ENCODE data around the gene CD163.

Gene CD163

DNA sequence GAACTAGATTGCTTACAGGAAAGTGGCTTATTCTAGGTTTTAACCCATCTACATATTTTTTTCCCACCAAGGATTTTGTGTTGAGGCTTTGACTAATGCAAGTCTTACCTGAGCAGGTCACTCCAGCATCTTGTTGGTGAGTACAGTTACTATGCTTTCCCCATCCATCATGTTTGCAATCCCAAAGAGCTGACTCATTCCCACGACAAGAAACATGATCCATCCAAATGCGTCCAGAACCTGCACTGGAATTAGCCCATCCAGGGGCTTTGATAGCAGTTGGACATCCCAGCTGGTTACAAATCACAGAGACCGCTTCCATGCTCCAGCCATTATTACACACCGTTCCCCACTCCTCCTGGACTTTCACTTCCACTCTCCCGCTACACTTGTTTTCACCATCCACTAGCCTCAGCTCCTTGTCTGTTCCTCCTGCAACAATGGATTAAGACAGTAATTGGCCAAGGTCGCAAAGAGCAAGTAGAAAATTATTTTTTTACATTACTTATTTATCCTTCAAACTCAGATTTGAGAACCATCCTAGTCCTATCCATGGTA, 2.5 kb downstream of the CD163 start:
- DNase-seq (ENCODE audit: low spot score) = no peak
- TF ChIP-seq, protein P1, sequence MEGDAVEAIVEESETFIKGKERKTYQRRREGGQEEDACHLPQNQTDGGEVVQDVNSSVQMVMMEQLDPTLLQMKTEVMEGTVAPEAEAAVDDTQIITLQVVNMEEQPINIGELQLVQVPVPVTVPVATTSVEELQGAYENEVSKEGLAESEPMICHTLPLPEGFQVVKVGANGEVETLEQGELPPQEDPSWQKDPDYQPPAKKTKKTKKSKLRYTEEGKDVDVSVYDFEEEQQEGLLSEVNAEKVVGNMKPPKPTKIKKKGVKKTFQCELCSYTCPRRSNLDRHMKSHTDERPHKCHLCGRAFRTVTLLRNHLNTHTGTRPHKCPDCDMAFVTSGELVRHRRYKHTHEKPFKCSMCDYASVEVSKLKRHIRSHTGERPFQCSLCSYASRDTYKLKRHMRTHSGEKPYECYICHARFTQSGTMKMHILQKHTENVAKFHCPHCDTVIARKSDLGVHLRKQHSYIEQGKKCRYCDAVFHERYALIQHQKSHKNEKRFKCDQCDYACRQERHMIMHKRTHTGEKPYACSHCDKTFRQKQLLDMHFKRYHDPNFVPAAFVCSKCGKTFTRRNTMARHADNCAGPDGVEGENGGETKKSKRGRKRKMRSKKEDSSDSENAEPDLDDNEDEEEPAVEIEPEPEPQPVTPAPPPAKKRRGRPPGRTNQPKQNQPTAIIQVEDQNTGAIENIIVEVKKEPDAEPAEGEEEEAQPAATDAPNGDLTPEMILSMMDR (IDR thresholded peaks at IDR 0.05; ENCODE audit: extremely low read depth, missing control alignments) = no peak

DNA sequence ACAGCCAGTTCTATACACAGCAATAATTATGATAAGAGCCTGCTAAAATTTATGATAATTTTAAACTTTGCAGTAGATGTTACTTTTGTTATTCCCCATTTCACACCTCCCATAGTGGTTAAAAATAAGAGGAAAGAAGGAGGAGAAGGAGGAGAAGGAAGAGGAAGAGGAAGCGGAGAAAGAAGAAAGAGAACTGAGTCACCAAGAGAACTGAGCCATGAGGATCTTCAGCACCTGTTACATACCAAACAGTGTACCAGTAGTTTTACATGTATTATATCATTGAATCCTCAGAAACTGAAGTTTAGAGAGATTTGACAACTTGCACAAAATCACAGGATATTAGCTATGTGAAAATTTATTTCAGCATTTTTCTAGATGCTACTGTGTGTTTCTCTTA, 3.9 kb downstream of the CD163 start:
- TF ChIP-seq, protein P1 (IDR thresholded peaks at IDR 0.05; ENCODE audit: extremely low read depth, missing control alignments) = no peak

DNA sequence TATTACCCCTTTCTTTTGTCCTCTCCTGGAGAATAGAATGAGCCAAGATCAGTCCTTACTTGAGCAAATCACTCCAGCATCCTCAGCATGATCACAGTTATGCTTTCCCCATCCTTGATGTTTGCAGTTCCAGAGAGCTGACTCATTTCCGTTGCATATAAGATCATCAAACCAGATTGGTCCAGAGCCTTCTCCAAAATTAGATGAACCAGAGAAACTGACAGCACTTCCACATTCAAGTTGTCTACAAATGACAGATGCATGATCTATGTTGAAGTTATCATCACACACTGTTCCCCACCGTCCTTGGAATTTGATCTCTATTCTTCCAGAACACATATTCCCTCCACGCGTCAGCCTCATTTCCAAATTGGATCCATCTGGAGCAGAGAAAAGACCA, 4.8 kb downstream of the CD163 start:
- TF ChIP-seq, protein P1 (IDR thresholded peaks at IDR 0.05; ENCODE audit: extremely low read depth, missing control alignments) = no peak
- DNase-seq (ENCODE audit: low spot score) = no peak

More for the DNA sequence above, 3.9 kb downstream of the CD163 start:
- no peak for DNase-seq (ENCODE audit: low spot score)

DNA sequence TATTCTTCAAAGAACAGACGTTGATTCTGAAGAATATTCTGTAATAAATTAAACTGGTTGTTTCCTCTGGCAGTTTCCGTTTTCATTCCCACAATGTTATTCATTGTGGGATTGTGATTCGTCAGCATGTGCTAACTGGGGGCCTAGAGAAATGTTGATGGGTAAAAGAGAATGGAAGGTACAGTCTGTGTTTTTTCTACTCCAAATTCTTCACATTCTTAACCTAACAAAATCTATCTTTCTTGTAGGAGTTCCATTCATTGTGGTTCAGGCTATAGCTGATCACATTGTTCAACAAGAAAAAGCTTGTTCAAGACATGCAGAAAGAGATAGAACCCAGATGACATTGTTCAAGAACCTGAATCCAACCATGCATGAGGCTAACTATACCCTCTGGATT, 5.9 kb downstream of the CD163 start:
- TF ChIP-seq, protein P1 (IDR thresholded peaks at IDR 0.05; ENCODE audit: extremely low read depth, missing control alignments) = no peak

DNA sequence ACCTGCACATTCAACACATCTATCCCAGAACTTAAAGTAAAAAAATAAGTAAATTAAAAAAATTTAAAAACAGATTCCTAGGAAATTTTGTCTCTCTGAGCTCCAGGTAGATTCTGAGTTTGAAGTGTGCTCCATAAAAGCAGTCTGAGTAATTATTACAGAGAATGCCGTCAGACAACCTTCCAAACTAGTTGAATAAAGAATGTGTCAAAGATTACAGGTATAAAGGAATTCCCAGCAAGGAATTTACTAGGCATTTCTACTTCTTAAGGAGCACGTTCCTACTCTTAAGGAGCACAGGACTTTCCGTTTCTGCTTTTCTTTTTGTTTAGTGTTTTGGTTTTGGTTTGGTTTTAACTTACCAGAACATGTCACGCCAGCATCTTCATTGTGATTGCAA, 7.1 kb downstream of the CD163 start:
- TF ChIP-seq, protein P1 (IDR thresholded peaks at IDR 0.05; ENCODE audit: extremely low read depth, missing control alignments) = no peak
- DNase-seq (ENCODE audit: low spot score) = no peak

More for the DNA sequence above, 5.9 kb downstream of the CD163 start:
- no peak for DNase-seq (ENCODE audit: low spot score)

DNA sequence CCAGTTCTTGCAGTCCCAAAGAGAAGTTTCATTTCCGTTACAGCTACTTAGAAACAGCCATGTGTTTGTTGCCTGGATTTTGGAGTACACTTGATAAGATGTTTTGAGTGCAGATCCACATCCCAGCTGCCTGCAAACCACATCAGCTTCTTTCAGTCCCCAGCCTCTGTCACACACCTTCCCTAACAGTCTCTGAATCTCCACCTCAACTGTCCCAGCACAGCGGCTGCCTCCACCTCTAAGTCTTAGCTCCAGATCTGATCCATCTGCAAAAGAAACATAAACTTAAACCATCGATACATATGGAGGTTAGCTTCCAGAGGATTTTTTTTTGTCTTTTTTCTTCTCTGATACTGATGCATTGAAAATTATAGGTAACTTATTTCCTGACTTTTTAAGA, 8.4 kb downstream of the CD163 start:
- TF ChIP-seq, protein P1 (IDR thresholded peaks at IDR 0.05; ENCODE audit: extremely low read depth, missing control alignments) = no peak
- no peak for DNase-seq (ENCODE audit: low spot score)

DNA sequence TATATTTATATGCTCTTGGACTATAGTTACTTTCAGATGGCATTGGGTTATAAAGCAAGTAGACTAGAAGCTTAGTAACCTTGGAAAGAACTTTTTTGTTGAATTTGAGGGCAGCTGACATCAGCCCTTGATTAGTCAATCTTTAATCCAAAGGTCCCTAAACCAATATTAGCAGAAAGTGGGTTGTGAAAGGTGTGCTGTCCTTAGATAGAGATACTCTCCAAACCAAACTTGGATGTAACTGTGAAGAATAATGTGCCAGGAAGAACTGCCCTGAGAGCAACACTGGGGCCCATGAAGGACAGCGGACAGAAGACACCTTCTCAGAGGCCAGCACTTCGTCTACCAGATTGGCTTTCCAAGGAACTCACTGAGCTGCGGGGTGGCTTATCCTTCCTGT, 10.6 kb downstream of the CD163 start:
- TF ChIP-seq, protein P1 (IDR thresholded peaks at IDR 0.05; ENCODE audit: extremely low read depth, missing control alignments) = no peak
- no peak for DNase-seq (ENCODE audit: low spot score)

Measured in GM20000 (cell line).